HepG2 (cell line): ENCODE data around the gene CIAPIN1. TPM values are rescaled to one million over a fixed set of nuclear protein-coding genes. Genes with fewer than 3 reads are reported as not detected.

ENCODE experiments used
- CCAR2 ChIP-seq: fragments of 200-400 bp; formaldehyde crosslinking; optimal IDR thresholded peaks from 2 replicates; pipeline ENCODE3; 2018; ENCODE audit warnings: low read depth, mild to moderate bottlenecking, low read length, moderate library complexity
- DZIP1 ChIP-seq: sonication (generic); formaldehyde crosslinking; IDR thresholded peaks from 2 replicates; pipeline ENCODE4 v1.5.0; 2020; ENCODE audit warnings: mild to moderate bottlenecking, missing genetic modification reagents
- FOSL2 ChIP-seq: sonication (generic); formaldehyde crosslinking; IDR thresholded peaks from 2 replicates; pipeline ENCODE4 v1.4.0; 2020; ENCODE audit warnings: missing genetic modification reagents
- FUBP1 ChIP-seq: sonication (generic); formaldehyde crosslinking; IDR thresholded peaks from 2 replicates; pipeline ENCODE4 v1.5.1; 2020; ENCODE audit warnings: missing genetic modification reagents, mild to moderate bottlenecking, borderline replicate concordance
- GFI1 ChIP-seq: sonication (generic); formaldehyde crosslinking; IDR thresholded peaks from 2 replicates; pipeline ENCODE4 v1.5.0; 2020; ENCODE audit warnings: missing genetic modification reagents, mild to moderate bottlenecking, borderline replicate concordance
- HES4 ChIP-seq: sonication (generic); formaldehyde crosslinking; IDR thresholded peaks from 2 replicates; pipeline ENCODE4 v1.9.0; 2021; ENCODE audit warnings: mild to moderate bottlenecking, missing genetic modification reagents, borderline replicate concordance
- RBM39 ChIP-seq: fragments of 200-400 bp; formaldehyde crosslinking; IDR thresholded peaks from one replicate; pipeline ENCODE4 v1.6.1; 2018; ENCODE audit warnings: antibody characterized with exemption, mild to moderate bottlenecking, low read depth, low read length; ENCODE audit not compliant: poor library complexity, severe bottlenecking
- ZEB1 ChIP-seq: IDR thresholded peaks from 2 replicates; pipeline ENCODE4 v1.6.1; 2012; ENCODE audit warnings: mild to moderate bottlenecking, low read depth, inconsistent platforms; ENCODE audit not compliant: insufficient replicate concordance
- ZNF280B ChIP-seq: sonication (generic); formaldehyde crosslinking; IDR thresholded peaks from 2 replicates; pipeline ENCODE4 v1.5.0; 2020; ENCODE audit warnings: missing genetic modification reagents, mild to moderate bottlenecking, borderline replicate concordance
- ZNF563 ChIP-seq: sonication (generic); formaldehyde crosslinking; IDR thresholded peaks from 2 replicates; pipeline ENCODE4 v1.8.0; 2022; ENCODE audit warnings: mild to moderate bottlenecking, moderate library complexity, missing genetic modification reagents
- ZNF713 ChIP-seq: sonication (generic); formaldehyde crosslinking; IDR thresholded peaks from 2 replicates; pipeline ENCODE4 v1.4.0; 2020; ENCODE audit warnings: mild to moderate bottlenecking, missing genetic modification reagents
- ZNF83 ChIP-seq: sonication (generic); formaldehyde crosslinking; IDR thresholded peaks from 2 replicates; pipeline ENCODE4 v1.4.0; 2020; ENCODE audit warnings: missing genetic modification reagents, mild to moderate bottlenecking, borderline replicate concordance
- polyA plus RNA-seq, 8 experiments: library from polyadenylated mRNA; depleted of rRNA in 3 of 8; stranded (reverse) in 7 of 8; unstranded in 1 of 8; fragments of >200 nt; fragmentation: Illumina TruSeq in 4 of 8; extraction: Trizol in 4 of 8; gene quantifications; 2 replicates each; pipeline versions ENCODE4 v1.2.1 to v1.2.3, GENCODE V29; 2011 to 2016; ENCODE audit warnings: low read depth in 4 of 8, missing spikeins in 1 of 8, mixed read lengths in 1 of 8; ENCODE audit not compliant: insufficient read depth in 1 of 8
- total RNA-seq, 5 experiments: library from RNA; depleted of rRNA; stranded (reverse); fragments of >200 nt; fragmentation: Illumina TruSeq; extraction: Trizol; gene quantifications; 2 replicates each; pipeline ENCODE4 v1.2.3, GENCODE V29; 2016; ENCODE audit warnings: low read depth in 1 of 5
- TF ChIP-seq, protein P1 (sequence below): IDR thresholded peaks from 2 replicates; pipeline ENCODE4 v1.6.1; 2012; ENCODE audit warnings: low read depth, low read length, improper control_type of control experiment
- TF ChIP-seq, protein P2 (sequence below): IDR thresholded peaks from 2 replicates; pipeline ENCODE4 v1.6.1; 2016; ENCODE audit warnings: control low read depth

Gene CIAPIN1
- total and polyA plus RNA-seq, 2 of the 13 experiments (the other 11 are each of a cell fraction or from before 2014, with no cell fraction given): 69.3 to 89.7 TPM

DNA sequence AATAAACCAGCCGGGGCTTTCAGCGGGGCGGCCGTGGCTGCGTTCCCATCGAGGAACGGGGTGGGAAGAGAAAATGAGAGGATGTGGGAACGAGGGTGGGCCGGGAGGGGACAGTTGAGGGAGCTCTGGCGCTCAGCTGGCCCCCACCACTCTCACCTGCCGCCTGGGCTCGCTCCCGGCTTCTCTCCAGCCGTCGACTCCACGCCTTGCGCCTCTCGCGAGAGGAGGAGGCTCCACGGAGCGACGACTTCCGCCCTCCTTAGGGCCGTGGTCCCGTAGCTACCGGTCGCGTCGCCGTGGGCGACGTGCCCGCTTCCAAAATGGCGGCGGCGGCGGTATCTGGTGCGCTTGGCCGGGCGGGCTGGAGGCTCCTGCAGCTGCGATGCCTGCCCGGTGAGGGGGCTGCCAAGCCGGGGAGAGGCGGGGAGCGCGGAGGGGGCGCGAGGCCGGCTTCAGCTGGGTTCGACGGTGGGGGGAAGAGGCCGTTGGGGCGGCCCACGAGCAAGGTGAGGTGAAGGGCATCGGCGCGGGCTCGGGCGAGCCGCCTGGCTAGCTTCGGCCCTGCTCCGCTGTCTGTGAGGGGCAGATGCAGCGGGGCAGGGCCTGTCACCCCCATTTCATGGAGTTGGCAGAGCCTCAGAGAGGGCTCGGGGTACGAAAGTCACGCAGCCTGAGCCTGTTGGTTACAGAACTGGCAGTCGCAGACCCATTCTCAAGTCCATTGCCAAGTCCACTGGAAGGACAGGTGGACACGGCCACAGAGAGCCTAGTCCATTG lies at the start of gene CIAPIN1, which contains the start of gene COQ9 (continued):
- TF ChIP-seq FUBP1 (CRISPR knock-in tag) (no peak), ZEB1 (no peak), ZNF563 (peak; percentile 92), FOSL2 (CRISPR knock-in tag) (peak; percentile 33), RBM39 (no peak), ZNF83 (peak; percentile 62; the same call in 1 of the 2 replicates), GFI1 (CRISPR knock-in tag) (peak; percentile 88), CCAR2 (no peak), DZIP1 (CRISPR knock-in tag) (peak; percentile 52; the same call in 1 of the 2 replicates), ZNF713 (CRISPR knock-in tag) (peak; percentile 36; the same call in 1 of the 2 replicates), HES4 (CRISPR knock-in tag) (peak; percentile 98), ZNF280B (peak; percentile 83)
- TF ChIP-seq, protein P1, sequence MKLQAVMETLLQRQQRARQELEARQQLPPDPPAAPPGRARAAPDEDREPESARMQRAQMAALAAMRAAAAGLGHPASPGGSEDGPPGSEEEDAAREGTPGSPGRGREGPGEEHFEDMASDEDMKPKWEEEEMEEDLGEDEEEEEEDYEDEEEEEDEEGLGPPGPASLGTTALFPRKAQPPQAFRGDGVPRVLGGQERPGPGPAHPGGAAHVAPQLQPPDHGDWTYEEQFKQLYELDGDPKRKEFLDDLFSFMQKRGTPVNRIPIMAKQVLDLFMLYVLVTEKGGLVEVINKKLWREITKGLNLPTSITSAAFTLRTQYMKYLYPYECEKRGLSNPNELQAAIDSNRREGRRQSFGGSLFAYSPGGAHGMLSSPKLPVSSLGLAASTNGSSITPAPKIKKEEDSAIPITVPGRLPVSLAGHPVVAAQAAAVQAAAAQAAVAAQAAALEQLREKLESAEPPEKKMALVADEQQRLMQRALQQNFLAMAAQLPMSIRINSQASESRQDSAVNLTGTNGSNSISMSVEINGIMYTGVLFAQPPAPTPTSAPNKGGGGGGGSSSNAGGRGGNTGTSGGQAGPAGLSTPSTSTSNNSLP: no peak
- TF ChIP-seq, protein P2, sequence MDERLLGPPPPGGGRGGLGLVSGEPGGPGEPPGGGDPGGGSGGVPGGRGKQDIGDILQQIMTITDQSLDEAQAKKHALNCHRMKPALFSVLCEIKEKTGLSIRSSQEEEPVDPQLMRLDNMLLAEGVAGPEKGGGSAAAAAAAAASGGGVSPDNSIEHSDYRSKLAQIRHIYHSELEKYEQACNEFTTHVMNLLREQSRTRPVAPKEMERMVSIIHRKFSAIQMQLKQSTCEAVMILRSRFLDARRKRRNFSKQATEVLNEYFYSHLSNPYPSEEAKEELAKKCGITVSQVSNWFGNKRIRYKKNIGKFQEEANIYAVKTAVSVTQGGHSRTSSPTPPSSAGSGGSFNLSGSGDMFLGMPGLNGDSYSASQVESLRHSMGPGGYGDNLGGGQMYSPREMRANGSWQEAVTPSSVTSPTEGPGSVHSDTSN (CRISPR knock-in tag): no peak
